ENCODE measurements around the gene USO1.

GRCh38 chr4:75849461-75849860 is 125.1 kb downstream of the USO1 start:
- TF ChIP-seq CTCF (IDR thresholded peaks at IDR 0.05; ENCODE audit: borderline replicate concordance, extremely low read depth, low read length, poor library complexity, severe bottlenecking) (no peak), EZH2 (IDR thresholded peaks at IDR 0.05; ENCODE audit: borderline replicate concordance, low read depth, low read length, severe bottlenecking) (no peak)
